ENCODE data around the gene LRRC34.

LRRC34 gene

GRCh38 chr3:169750665-169751064, 62.0 kb downstream of the LRRC34 start:
- Histone ChIP-seq H3K4me3 (ENCODE audit: insufficient read depth, low read depth, low read length) (no peak overlapping the region), H3K27ac (ENCODE audit: insufficient read depth, low read depth, low read length, poor library complexity, severe bottlenecking) (no peak overlapping the region), H3K27me3 (ENCODE audit: control insufficient read depth, insufficient read depth, low read length, poor library complexity, severe bottlenecking) (no peaks in the 10 kb centered on the region), H3K4me1 (ENCODE audit: control insufficient read depth, insufficient read depth, low read length) (no peaks in the 10 kb centered on the region), H3K36me3 (ENCODE audit: control insufficient read depth, insufficient read depth, low read length) (no peaks in the 10 kb centered on the region), H3K9me3 (ENCODE audit: control insufficient read depth, low read length) (no peaks in the 10 kb centered on the region)
- WGBS, 2 experiments: 89 to 95% methylated on average over 2 of the region's 2 CpGs

- 85 to 86% methylated on average over 3 of the region's 3 CpGs for WGBS, 2 experiments
- H3K27me3 ChIP-seq (ENCODE audit: control insufficient read depth, insufficient read depth, low read length, poor library complexity, severe bottlenecking): no peaks in the 10 kb centered on the region
- peaks cover 8% of the 10 kb centered on the region for H3K4me1 ChIP-seq (ENCODE audit: control insufficient read depth, insufficient read depth, low read length)
- no peaks in the 10 kb centered on the region for H3K9me3 ChIP-seq (ENCODE audit: control insufficient read depth, low read length)
- H3K36me3 ChIP-seq (ENCODE audit: control insufficient read depth, insufficient read depth, low read length): no peaks in the 10 kb centered on the region
- H3K4me3 ChIP-seq (ENCODE audit: insufficient read depth, low read depth, low read length): no peak overlapping the region
- no peak overlapping the region for H3K27ac ChIP-seq (ENCODE audit: insufficient read depth, low read depth, low read length, poor library complexity, severe bottlenecking)
These were observed 64.0 kb downstream of the LRRC34 start for GRCh38 chr3:169748670-169749069.

- Histone ChIP-seq H3K9me3 (ENCODE audit: control insufficient read depth, low read length) (no peaks in the 10 kb centered on the region), H3K27ac (ENCODE audit: insufficient read depth, low read depth, low read length, poor library complexity, severe bottlenecking) (no peak overlapping the region), H3K36me3 (ENCODE audit: control insufficient read depth, insufficient read depth, low read length) (no peaks in the 10 kb centered on the region), H3K27me3 (ENCODE audit: control insufficient read depth, insufficient read depth, low read length, poor library complexity, severe bottlenecking) (no peaks in the 10 kb centered on the region), H3K4me1 (ENCODE audit: control insufficient read depth, insufficient read depth, low read length) (peaks cover 8% of the 10 kb centered on the region), H3K4me3 (ENCODE audit: insufficient read depth, low read depth, low read length) (no peak overlapping the region)
- 71 to 72% methylated on average over 6 of the region's 6 CpGs for WGBS, 2 experiments
These were observed 65.8 kb downstream of the LRRC34 start for GRCh38 chr3:169746924-169747323.

- 0% methylated on average over 1 of the region's 1 CpG; no CpG with 5 or more reads in 1 of the 2 experiments for WGBS, 2 experiments
- Histone ChIP-seq H3K9me3 (ENCODE audit: control insufficient read depth, low read length) (no peaks in the 10 kb centered on the region), H3K4me1 (ENCODE audit: control insufficient read depth, insufficient read depth, low read length) (peaks cover 8% of the 10 kb centered on the region), H3K4me3 (ENCODE audit: insufficient read depth, low read depth, low read length) (no peak overlapping the region), H3K27ac (ENCODE audit: insufficient read depth, low read depth, low read length, poor library complexity, severe bottlenecking) (peak overlapping the region; percentile 6), H3K36me3 (ENCODE audit: control insufficient read depth, insufficient read depth, low read length) (no peaks in the 10 kb centered on the region), H3K27me3 (ENCODE audit: control insufficient read depth, insufficient read depth, low read length, poor library complexity, severe bottlenecking) (no peaks in the 10 kb centered on the region)
These were observed 68.2 kb downstream of the LRRC34 start for GRCh38 chr3:169744366-169745054.

Data from ectodermal cell (in vitro differentiated cells).